Effector CD4-positive, alpha-beta T cell (primary cell): Measurements from ENCODE around the gene CREM.

Source experiments
- DNase-seq: peaks from one replicate; pipeline ENCODE4 v3.0.0-alpha.2; 2020

The CREM gene

GRCh38 chr10:35136263-35136815 is 9.7 kb downstream of the CREM start:
- no peak for DNase-seq

DNA sequence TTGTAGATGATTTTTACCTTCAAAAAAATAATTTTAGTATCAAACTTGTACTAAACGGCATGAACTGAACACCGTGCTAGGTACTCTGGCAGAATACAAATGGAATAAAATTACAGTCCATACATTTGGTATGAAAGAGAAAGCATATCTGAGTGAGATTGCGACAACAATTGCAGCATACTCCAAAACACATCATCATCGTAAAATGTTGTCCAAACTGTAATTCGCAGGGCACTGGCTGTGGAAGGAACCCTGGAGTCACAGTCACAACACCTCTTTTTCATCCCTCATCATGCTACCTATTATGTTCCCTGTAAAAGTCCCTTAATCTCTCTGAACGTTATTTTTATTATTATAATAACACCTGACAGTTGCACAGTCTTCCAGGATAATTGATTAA is 13.5 kb downstream of the CREM start:
- no peak for DNase-seq

GRCh38 chr10:35140727-35141126 is 14.1 kb downstream of the CREM start:
- no peak for DNase-seq

DNA sequence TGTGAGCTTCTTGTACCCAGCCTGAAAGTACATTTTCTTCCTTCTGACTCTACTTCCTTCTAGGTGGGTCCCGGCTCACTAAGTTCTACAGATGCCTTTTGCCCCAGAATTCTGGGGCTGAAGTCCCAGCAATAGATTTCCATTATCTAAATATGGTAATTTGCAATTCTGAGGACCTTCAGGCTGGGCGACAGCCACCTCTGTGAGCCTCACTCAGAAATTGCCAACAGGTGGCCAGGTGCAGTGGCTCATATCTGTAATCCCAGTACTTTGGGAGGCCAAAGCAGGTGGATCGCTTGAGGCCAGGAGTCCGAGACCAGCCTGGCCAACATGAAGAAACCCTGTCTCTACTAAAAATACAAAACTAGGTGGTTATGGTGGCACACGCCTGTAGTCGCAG is 23.7 kb downstream of the CREM start:
- DNase-seq: no peak

DNA sequence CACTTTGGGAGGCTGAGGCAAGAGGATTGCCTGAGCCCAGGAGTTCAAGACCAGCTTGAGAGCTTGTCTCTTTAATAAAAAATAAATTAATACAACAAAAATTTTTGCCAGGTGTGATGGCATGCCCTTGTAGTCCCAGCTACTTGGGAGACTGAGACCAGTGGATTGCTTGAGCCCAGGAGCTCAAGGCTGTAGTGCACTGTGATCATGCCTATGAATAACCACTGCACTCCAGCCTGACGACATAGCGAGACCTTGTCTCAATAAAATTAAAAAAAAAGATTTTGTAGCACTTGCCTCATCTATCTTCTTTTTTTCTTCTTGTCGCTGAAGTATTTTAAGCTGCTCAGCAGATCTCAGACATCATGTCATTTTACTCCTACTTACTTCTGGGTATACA is 26.3 kb downstream of the CREM start:
- no peak for DNase-seq

DNA sequence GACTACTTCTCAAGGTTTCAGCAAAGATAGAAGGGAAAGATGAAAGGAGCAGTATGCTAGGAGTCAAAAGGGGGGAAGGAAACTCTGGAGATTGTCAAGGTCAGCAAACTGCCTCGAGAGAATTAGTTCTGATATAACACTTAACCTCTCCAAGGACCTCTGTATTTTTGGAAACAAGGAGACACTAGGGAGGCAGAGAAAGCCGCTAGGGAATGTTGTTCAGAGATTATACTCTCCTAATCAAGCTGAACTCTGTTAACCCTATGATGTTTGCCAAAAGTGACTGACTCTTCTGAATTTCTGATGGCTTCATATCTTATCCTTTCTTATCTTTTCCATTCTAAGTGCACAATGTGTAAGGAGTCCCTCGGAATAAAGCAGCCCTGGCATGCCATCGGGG is 27.1 kb downstream of the CREM start:
- no peak for DNase-seq

DNA sequence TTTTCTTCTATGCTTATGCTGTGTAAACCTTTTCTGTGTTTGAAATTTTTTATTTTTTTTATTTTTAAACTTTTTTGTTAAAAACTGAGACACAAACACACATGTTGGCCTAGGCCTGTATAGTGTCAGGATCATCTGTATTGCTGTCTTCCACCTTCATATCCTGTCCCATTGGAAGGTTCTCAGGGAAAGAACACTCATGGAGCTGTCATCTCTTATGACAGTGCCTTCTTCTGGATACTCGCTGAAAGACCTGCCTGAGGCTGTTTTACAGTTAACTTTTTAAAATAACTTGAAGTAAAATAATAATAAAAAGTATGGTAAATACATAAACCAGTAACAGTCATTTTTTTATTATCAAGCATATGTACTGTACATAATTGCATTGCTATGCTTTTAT is 34.1 kb downstream of the CREM start:
- DNase-seq: no peak

DNA sequence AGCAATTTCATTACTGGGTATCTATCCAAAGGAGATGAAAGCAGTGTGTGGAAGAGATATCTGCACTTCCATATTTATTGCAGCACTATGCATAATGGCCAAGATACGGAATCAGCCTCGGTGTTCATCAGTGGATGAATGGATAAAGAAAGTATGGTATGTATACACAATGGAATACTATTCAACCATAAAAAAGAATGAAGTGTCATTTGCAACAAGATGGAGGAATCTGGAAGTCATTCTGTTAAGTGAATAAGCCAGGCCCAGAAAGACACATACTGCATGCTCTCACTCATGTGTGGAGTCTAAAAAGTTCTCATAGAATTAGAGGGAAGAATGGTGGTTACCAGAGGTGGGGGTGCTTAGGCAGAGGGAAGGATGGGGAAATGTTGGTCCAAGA is 35.3 kb downstream of the CREM start:
- no peak for DNase-seq

GRCh38 chr10:35165136-35165535 is 38.5 kb downstream of the CREM start:
- no peak for DNase-seq

DNA sequence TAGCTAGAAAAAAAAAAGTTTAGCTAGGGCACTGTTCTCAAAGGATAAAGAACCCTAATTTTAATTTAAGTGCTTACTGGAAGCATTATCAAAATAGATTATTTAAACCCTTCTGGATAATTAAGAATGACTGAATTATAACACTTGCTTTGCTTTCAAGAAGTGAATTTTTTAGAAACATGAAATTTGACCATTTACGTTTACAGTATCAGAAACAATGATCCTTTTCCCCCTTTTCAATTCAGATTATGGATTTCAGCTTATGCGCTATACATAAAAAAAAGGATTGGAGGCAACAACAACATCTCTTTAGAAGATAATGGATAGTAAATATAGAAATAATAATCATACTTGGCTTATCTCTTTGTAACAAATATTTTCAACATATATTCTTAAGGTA is 39.2 kb downstream of the CREM start:
- no peak for DNase-seq

DNA sequence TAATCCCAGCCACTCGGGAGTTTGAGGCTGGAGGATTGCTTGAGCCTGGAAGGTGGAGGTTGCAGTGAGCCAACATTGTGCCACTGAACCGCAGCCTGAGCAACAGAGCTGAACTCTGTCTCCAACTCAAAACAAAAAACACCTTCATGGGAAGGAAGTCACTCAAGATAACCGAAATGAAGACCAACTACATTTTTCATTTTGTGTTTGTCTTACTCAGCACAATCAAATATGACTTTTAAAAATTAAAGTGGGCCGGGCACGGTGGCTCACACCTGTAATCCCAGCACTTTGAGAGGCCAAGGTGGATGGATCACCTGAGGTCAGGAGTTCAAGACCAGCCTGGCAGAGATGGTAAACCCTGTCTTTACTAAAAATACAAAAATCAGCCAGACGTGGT is 40.0 kb downstream of the CREM start:
- no peak for DNase-seq

DNA sequence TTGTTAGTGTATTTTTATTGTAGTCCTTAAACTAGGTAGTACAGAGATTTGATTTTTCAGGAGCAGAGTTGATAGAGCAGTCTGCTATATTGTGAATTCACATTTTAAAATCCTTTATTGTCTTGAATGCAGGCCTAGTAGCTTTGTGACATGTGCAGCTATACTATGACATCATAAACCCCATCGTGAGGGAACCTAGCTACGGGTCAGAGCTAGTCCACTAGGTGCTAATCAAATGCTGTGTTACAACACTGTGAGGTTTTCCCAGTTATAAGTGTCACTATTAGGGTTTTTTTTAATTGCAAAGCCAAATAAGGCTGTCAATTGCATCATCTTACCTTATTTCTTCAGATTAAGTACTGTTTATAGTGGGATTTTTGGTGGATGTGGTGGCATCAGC is 40.7 kb downstream of the CREM start:
- no peak for DNase-seq

DNA sequence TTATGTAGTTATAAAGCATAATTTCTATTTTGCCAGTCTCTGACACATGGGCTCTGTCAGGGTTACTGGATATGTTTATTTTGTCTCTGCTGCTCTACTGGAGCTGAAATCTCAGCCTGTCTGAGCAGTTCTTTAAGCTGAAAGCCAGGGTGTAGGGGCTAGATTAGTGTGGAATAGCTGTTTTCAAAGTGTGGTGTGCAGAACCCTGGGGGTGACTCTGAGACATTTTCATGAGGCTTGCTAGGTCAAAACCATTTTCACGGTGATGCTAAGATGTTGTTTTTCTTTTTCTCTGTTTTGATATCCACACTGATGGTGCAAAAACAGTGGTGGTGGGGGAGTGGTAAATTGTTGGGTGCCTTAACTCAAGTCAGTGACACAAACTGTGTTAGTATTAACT is 45.5 kb downstream of the CREM start:
- no peak for DNase-seq

DNA sequence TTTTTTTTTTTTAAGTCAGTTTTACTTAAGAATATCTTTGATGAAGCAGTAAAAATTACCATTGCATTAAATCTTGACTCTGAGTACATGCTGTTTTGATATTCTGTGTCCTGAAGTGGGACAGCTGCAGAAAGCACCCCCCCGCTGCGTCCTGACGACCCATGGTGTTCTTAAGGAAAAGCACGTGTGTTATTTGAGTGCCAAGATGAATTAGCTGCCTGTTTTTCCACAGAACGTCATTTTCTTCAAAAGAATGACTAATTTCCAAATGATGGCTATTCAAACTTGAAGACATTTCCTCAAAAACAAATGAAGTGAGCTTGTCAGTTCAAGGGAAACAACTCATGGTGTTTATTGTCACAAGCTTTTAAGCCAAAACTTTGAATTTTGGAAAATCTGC is 45.9 kb downstream of the CREM start:
- no peak for DNase-seq

DNA sequence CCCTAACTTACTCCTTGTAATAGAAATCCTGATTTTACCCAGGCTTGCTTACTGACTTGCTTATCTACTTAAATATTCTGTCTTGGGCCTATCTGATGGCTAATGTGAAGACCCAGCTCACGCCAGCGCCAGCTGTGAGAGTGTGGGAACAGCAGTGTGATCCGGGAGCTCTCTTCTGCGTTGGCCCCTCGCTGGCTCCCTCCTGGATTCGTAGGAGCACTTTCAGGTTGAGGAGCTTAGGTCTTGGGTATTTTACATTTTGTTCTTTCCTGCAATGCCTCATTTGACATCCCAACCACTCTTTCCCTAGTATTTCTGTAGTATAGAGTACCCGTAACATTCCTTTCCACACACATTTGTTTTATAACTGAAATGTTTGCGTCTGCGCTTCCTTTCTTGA is 51.7 kb downstream of the CREM start:
- DNase-seq: no peak

DNA sequence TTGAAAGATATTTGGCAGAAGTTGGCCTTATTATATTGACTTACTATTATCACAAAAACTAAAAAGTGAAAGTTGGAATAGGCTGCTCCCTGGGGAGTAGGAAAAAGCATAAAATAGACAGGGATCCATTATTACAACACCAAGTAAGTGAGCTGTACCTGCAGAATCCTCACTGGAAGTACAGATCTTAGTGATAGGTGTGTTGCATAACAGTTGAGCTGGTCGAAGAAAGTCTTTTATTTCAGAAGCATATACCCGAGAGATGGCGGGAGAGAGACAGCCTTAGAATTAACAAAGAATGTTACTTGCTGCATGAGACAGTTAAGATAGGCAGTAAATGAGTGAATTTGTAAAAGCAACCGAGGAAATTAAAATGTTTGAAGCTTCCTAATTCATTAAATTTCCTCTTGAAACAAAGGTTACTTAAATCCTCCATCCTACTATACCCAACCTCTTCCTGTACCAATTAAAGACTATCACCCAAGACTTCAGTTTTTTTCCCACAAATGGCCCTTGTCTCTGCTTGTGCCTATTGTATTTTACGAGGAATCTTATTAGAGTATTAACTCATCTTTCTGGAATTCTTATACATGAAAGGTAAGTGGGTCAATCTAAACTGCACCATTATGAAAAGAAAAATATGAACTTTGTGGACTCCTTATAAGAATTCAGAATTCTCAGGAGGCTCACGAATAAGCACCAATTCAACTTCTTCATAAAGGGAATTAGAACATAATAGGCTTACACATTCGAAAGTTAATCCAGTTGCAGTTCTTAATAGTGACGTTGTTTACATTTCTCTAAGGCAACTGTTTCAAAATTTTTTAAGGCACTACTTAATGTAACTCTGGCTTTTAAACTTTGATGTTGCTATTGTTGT is 56.2 kb downstream of the CREM start:
- DNase-seq: no peak

GRCh38 chr10:35184527-35185171 is 58.0 kb downstream of the CREM start:
- no peak for DNase-seq

DNA sequence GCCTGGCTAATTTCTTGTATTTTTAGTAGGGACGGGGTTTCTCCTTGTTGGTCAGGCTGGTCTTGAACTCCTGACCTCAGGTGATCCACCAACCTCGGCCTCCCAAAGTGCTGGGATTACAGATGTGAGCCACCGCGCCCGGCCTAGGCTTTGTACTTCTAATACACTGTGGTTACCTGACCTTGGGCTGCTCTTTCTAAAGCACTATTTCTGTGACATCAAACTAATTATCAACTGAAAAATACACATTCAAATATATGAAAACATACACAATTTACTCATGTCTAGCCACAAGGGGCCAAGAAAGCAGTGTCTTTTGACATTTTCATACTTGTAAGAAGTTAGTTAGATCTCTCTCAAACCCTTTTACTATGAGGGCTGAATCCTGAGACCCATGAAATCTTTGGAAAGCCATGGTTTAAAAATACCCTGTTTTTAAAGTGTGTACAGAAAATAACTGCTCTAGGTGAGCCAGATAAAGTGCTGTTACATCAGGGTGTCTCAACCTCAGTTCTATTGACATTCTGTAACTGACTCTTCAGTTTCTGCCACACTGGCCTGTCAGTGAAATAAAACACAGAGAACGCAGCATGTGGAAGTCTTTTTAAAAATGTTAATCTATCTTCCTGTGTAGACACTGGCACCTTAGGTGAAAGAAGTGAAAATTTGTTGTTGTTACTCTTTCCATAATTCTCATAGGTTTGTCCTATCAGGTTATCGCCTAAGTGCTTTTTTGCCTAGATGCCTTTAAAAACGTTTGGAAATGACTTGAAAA is 58.8 kb downstream of the CREM start:
- DNase-seq: no peak

- DNase-seq: no peak
Measured at GRCh38 chr10:35188954-35189353, 62.3 kb downstream of the CREM start.

- no peak for DNase-seq
Measured at GRCh38 chr10:35191523-35191922, 64.9 kb downstream of the CREM start.

GRCh38 chr10:35192645-35193249 is 66.1 kb downstream of the CREM start:
- no peak for DNase-seq

DNA sequence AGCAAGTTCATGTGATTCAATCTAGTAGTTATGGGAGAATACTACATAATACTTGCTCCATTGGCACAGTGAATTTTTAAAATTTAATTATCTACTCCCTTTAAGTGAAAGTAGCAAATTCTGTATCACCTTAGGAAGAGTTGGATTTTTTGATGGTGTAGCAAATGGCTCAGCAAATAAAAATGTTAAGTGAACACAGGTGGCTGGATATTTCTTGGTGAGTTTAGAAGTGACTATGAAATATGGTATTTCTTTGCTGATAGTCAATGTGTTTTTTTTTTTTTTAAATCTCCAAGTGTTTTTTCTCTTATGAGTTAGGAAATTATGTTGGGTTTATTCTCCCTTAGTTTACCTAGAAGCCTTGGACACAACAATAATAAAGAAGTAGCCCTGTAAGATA is 67.8 kb downstream of the CREM start:
- no peak for DNase-seq

DNA sequence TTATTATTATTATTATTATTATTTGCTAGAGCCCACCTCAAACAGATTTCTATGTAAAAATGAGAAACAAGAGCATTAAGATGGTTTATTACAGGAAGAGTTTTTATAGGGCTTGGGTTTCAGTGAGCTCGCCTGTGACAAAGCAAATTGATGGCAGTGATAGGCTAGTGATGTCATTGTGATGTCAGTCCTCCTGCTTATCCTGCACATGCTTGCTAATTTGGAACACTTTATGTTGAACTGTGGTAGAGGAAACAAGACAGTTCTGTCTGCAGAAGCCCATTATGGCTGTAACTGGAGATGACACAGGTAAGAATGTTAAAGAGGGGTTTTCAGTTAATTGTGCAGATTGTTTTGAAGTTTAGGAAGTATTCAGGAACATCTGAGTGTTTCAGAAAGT is 68.3 kb downstream of the CREM start:
- DNase-seq: peak; percentile 50
